ENCODE results near the gene CEP162.
A peak's percentile ranks its signal among the peaks of the same experiment; 100 is the strongest.
"Not testable (repeated sequence)": the region's sequence is repeated elsewhere in the genome, so short reads cannot be mapped to it uniquely, and the experiment has no call there.

The CEP162 gene

GRCh38 chr6:84222426-84222825 lies 5.0 kb downstream of the CEP162 start:
- Mint-ChIP-seq H3K36me3 (ENCODE audit: low read depth) (peaks cover 4% of the 10 kb centered on the region), H3K4me1 (peaks cover 14% of the 10 kb centered on the region), H3K9me3 (no peaks in the 10 kb centered on the region), H3K27me3 (ENCODE audit: low read depth) (no peaks in the 10 kb centered on the region), H3K4me3 (no peak overlapping the region), H3K27ac (no peak overlapping the region)
- TF ChIP-seq CTCF (IDR thresholded peaks at IDR 0.05; ENCODE audit: unreplicated experiment in 3 of 3), result no peak

- no peaks in the 10 kb centered on the region for H3K27me3 Mint-ChIP-seq (ENCODE audit: low read depth)
- no peak overlapping the region for H3K4me3 Mint-ChIP-seq
Measured at GRCh38 chr6:84220809-84221409, 6.5 kb downstream of the CEP162 start.

GRCh38 chr6:84218091-84218490 lies 9.4 kb downstream of the CEP162 start:
- TF ChIP-seq CTCF (IDR thresholded peaks at IDR 0.05; ENCODE audit: unreplicated experiment in 3 of 3), result no peak
- no peak overlapping the region for H3K4me3 Mint-ChIP-seq
- peaks cover 7% of the 10 kb centered on the region for H3K36me3 Mint-ChIP-seq (ENCODE audit: low read depth)
- no peaks in the 10 kb centered on the region for H3K9me3 Mint-ChIP-seq
- peaks cover 5% of the 10 kb centered on the region for H3K4me1 Mint-ChIP-seq
- no peaks in the 10 kb centered on the region for H3K27me3 Mint-ChIP-seq (ENCODE audit: low read depth)
- no peak overlapping the region for H3K27ac Mint-ChIP-seq

More at GRCh38 chr6:84220809-84221409, 6.5 kb downstream of the CEP162 start:
- Mint-ChIP-seq H3K36me3 (ENCODE audit: low read depth) (peaks cover 4% of the 10 kb centered on the region), H3K9me3 (no peaks in the 10 kb centered on the region), H3K4me1 (peaks cover 10% of the 10 kb centered on the region), H3K27ac (no peak overlapping the region)
- TF ChIP-seq CTCF (IDR thresholded peaks at IDR 0.05; ENCODE audit: unreplicated experiment in 3 of 3), result peak; percentile 54 to 72 (median 55)

- H3K27ac Mint-ChIP-seq, result no peak overlapping the region
- no peaks in the 10 kb centered on the region for H3K9me3 Mint-ChIP-seq
- no peaks in the 10 kb centered on the region for H3K27me3 Mint-ChIP-seq (ENCODE audit: low read depth)
- no peaks in the 10 kb centered on the region for H3K4me1 Mint-ChIP-seq
- H3K36me3 Mint-ChIP-seq (ENCODE audit: low read depth), result peaks cover 27% of the 10 kb centered on the region
- H3K4me3 Mint-ChIP-seq, result no peak overlapping the region
- no peak for TF ChIP-seq CTCF (IDR thresholded peaks at IDR 0.05; ENCODE audit: unreplicated experiment in 3 of 3)
Measured at GRCh38 chr6:84213217-84213616, 14.2 kb downstream of the CEP162 start.

- no peak overlapping the region for H3K4me3 Mint-ChIP-seq
- H3K27ac Mint-ChIP-seq, result no peak overlapping the region
- peaks cover 3% of the 10 kb centered on the region for H3K9me3 Mint-ChIP-seq
- no peaks in the 10 kb centered on the region for H3K4me1 Mint-ChIP-seq
- TF ChIP-seq CTCF (IDR thresholded peaks at IDR 0.05; ENCODE audit: unreplicated experiment in 3 of 3), result no peak
- no peaks in the 10 kb centered on the region for H3K27me3 Mint-ChIP-seq (ENCODE audit: low read depth)
- peaks cover 68% of the 10 kb centered on the region for H3K36me3 Mint-ChIP-seq (ENCODE audit: low read depth)
Measured at GRCh38 chr6:84204011-84204410, 23.4 kb downstream of the CEP162 start.

- not testable (repeated sequence) for H3K9me3 Mint-ChIP-seq; H3K27ac Mint-ChIP-seq; H3K4me1 Mint-ChIP-seq; H3K27me3 Mint-ChIP-seq (ENCODE audit: low read depth); H3K4me3 Mint-ChIP-seq
- peaks cover 53% of the 10 kb centered on the region for H3K36me3 Mint-ChIP-seq (ENCODE audit: low read depth)
Measured at GRCh38 chr6:84199987-84200386, 27.5 kb downstream of the CEP162 start.

Data from nephron (organoid).